HG02642 (cell line): ENCODE measurements around the gene UBASH3A.

Source experiments
- ATAC-seq: cut with Tn5 transposase; IDR thresholded peaks from one replicate; pipeline ENCODE4 v1.9.1; 2021; ENCODE audit warnings: mild to moderate bottlenecking; ENCODE audit not compliant: unreplicated experiment, poor library complexity

Gene UBASH3A

GRCh38 chr21:42403611-42404231 lies at the start of gene UBASH3A:
Gene UBASH3A (plus strand): TSS chr21:42403902. CDS start chr21:42403946, 44 bp downstream.
- no peak for ATAC-seq

GRCh38 chr21:42356046-42356445 lies 47.7 kb upstream of the UBASH3A start:
- no peak for ATAC-seq

GRCh38 chr21:42356650-42357049 lies 47.1 kb upstream of the UBASH3A start:
- no peak for ATAC-seq

- no peak for ATAC-seq
These were observed 46.4 kb upstream of the UBASH3A start for GRCh38 chr21:42357307-42357706.

- ATAC-seq = no peak
These were observed 45.4 kb upstream of the UBASH3A start for GRCh38 chr21:42358261-42358660.

- ATAC-seq = no peak
These were observed 44.8 kb upstream of the UBASH3A start for GRCh38 chr21:42358937-42359336.

- ATAC-seq = no peak
These were observed 43.4 kb upstream of the UBASH3A start for GRCh38 chr21:42360317-42360716.

- no peak for ATAC-seq
These were observed 42.4 kb upstream of the UBASH3A start for GRCh38 chr21:42361286-42361685.

GRCh38 chr21:42362198-42362597 lies 41.5 kb upstream of the UBASH3A start:
- no peak for ATAC-seq

- ATAC-seq = no peak
These were observed 41.0 kb upstream of the UBASH3A start for GRCh38 chr21:42362700-42363099.

- ATAC-seq = no peak
These were observed 40.4 kb upstream of the UBASH3A start for GRCh38 chr21:42363312-42363711.

GRCh38 chr21:42364304-42364865 lies 39.3 kb upstream of the UBASH3A start:
- ATAC-seq = no peak

- ATAC-seq = no peak
These were observed 37.9 kb upstream of the UBASH3A start for GRCh38 chr21:42365770-42366169.

GRCh38 chr21:42366292-42367010 lies 37.3 kb upstream of the UBASH3A start, which contains the start of gene TFF1:
Gene TFF1 (minus strand): TSS chr21:42366535. CDS start chr21:42366495, 40 bp downstream.
- no peak for ATAC-seq

GRCh38 chr21:42367367-42368165 lies 36.1 kb upstream of the UBASH3A start:
- ATAC-seq = no peak

GRCh38 chr21:42369821-42370220 lies 33.9 kb upstream of the UBASH3A start:
- ATAC-seq = no peak

GRCh38 chr21:42370894-42371654 lies 32.6 kb upstream of the UBASH3A start:
- ATAC-seq = no peak

- no peak for ATAC-seq
These were observed 30.4 kb upstream of the UBASH3A start for GRCh38 chr21:42373196-42373907.

- no peak for ATAC-seq
These were observed 29.7 kb upstream of the UBASH3A start for GRCh38 chr21:42373908-42374455.
